ENCODE results near the gene SLC7A1.

Gene SLC7A1

DNA sequence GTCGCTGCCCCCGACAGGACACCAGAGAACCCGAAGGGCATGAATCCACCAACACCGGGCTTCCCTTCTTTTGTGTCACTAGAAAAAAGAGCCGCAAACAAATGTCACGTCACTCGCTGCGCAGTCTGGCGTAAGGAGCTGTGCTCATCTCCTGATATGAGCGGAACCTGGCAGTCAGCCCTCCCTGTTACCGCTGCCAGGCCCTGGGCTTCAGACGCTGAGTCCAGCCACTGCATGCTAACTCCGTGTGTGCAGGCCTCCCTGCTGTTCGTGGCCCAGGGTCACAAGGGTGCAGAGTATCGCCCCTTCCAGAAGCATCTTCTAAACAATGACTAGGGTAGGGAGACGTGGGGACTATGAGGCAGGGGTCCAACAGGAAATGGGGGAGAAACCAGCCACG is 71.3 kb downstream of the SLC7A1 start:
- no peak for DNase-seq (ENCODE audit: low read depth)
- TF ChIP-seq, protein P1, sequence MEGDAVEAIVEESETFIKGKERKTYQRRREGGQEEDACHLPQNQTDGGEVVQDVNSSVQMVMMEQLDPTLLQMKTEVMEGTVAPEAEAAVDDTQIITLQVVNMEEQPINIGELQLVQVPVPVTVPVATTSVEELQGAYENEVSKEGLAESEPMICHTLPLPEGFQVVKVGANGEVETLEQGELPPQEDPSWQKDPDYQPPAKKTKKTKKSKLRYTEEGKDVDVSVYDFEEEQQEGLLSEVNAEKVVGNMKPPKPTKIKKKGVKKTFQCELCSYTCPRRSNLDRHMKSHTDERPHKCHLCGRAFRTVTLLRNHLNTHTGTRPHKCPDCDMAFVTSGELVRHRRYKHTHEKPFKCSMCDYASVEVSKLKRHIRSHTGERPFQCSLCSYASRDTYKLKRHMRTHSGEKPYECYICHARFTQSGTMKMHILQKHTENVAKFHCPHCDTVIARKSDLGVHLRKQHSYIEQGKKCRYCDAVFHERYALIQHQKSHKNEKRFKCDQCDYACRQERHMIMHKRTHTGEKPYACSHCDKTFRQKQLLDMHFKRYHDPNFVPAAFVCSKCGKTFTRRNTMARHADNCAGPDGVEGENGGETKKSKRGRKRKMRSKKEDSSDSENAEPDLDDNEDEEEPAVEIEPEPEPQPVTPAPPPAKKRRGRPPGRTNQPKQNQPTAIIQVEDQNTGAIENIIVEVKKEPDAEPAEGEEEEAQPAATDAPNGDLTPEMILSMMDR (IDR thresholded peaks at IDR 0.05; ENCODE audit: insufficient read depth, low read depth, low read length, missing control alignments): no peak

GRCh38 chr13:29523199-29523961 is 72.1 kb downstream of the SLC7A1 start:
- H3K4me3 ChIP-seq (ENCODE audit: low read depth, low read length): no peak overlapping the region
- no peak for DNase-seq (ENCODE audit: low read depth)
- TF ChIP-seq, protein P1 (IDR thresholded peaks at IDR 0.05; ENCODE audit: insufficient read depth, low read depth, low read length, missing control alignments): no peak

More for the DNA sequence above, 71.3 kb downstream of the SLC7A1 start:
- no peak overlapping the region for H3K4me3 ChIP-seq (ENCODE audit: low read depth, low read length)

DNA sequence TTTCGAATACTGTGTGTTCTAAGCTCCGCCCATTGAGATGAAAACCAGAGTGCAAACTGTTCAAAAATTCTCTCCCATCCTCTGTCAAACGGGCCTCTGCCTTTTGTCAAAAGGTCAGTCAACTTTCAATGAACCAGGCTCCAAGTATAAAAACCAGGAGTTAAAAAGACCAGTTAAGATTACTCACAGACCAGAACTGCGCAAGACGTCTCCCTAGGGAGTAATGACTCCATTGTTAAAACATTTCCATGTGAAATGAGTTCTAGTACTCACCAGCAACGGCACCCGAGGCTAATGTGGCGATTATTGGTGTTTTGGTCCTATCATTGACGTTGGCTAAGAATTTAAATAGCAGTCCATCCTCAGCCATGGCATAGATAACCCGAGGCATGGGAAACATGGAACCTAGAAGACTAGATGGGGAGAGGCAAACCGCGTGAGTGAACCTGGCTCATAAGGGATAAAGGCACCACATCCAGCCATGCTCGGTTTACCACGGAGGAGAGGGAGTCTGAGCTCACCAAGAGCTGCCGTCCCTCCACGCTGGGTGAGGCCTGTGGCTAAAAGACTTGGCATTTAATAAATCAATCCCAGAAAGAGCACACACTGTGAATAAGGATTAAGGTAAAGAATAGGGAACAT is 73.3 kb downstream of the SLC7A1 start:
- no peak overlapping the region for H3K4me3 ChIP-seq (ENCODE audit: low read depth, low read length)
- no peak for DNase-seq (ENCODE audit: low read depth)
- TF ChIP-seq, protein P1 (IDR thresholded peaks at IDR 0.05; ENCODE audit: insufficient read depth, low read depth, low read length, missing control alignments): no peak

- no peak overlapping the region for H3K4me3 ChIP-seq (ENCODE audit: low read depth, low read length)
- DNase-seq (ENCODE audit: low read depth): no peak
- TF ChIP-seq, protein P1 (IDR thresholded peaks at IDR 0.05; ENCODE audit: insufficient read depth, low read depth, low read length, missing control alignments): no peak
Observed at GRCh38 chr13:29521336-29521735, 74.2 kb downstream of the SLC7A1 start.

- no peak for DNase-seq (ENCODE audit: low read depth)
- H3K4me3 ChIP-seq (ENCODE audit: low read depth, low read length): no peak overlapping the region
- TF ChIP-seq, protein P1 (IDR thresholded peaks at IDR 0.05; ENCODE audit: insufficient read depth, low read depth, low read length, missing control alignments): no peak
Observed at GRCh38 chr13:29520671-29521070, 74.8 kb downstream of the SLC7A1 start.

DNA sequence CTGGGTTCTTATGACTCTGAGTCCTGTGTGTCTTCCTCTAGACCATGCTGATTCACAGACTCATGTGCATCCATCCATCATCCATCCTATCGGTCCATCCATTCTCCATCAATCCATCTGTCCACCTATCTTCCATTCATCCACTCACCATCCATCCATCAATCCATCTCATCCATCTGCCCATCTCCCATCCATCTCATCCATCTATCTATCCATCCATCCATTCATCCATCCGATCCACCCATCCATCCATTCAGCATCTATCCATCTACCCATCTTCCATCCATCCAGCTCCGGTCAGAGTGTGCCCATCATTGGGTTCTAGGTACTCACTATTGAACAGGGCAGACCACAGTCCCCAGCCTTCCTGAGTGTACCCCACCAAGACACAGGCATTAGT is 75.6 kb downstream of the SLC7A1 start:
- TF ChIP-seq, protein P1 (IDR thresholded peaks at IDR 0.05; ENCODE audit: insufficient read depth, low read depth, low read length, missing control alignments): no peak
- DNase-seq (ENCODE audit: low read depth): no peak
- H3K4me3 ChIP-seq (ENCODE audit: low read depth, low read length): no peak overlapping the region

Data from GM12865 (cell line).